GM19467 (cell line): Measurements from ENCODE around the gene LRIG1.

ENCODE experiments used
- ATAC-seq: cut with Tn5 transposase; IDR thresholded peaks from one replicate; pipeline ENCODE4 v1.9.1; 2021; ENCODE audit warnings: mild to moderate bottlenecking, moderate library complexity; ENCODE audit not compliant: unreplicated experiment

LRIG1 gene

DNA sequence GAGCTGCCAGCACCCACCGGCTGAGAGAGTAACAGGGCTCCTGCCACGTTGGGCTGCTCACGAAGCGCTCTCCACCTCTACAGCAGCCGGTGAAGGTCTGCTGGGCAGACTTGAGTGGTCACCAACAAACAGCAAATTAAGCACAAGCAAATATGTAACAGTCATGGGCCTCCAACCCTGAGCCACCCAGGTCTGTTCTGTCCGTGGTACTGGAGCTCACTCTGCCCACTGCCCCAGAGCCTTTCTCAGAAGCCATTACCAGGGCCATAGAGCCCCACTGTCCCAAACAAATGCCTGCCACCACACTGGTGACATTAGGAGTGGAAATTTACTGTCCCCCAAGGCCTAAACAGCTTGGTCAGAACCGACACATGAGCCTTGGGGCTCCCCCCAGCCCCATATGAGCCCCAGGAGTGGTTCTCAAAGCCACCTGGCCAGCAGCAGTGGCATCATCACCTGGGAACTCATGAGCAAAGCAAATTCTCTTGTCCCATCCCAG, 56.6 kb downstream of the LRIG1 start:
- ATAC-seq: no peak

DNA sequence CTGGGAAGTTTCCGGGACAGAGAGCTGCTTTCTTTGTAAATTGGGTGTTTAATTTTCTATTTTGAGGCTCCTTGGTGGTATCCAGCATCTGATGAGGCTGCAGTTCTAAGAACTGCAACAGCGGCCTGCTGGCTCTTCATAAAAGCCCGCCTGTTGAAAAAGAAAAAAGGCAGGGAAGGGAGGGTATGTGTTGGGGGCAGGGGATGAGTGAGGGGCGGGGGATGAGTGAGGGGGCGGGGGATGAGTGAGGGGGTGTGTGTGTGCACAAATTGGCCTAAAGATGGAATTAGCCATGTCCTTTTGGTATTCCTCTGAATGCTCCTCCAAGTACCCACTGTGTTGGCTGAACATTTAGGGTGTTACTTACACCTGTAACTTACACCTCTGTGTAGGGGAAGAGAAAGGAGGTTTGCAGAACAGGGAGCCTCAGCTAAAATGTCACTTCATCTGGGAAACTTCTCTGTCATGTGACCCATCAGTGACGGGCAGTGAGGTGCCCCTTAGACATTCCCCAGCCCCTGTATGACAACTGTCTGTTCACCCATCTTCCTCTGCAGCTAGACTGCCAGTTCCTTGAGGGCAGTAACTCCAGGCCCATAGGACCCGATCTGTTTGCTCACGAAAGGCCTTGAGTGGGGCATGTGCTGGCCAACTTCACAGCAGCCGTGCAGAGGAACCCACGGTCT, 57.6 kb downstream of the LRIG1 start:
- ATAC-seq: no peak

DNA sequence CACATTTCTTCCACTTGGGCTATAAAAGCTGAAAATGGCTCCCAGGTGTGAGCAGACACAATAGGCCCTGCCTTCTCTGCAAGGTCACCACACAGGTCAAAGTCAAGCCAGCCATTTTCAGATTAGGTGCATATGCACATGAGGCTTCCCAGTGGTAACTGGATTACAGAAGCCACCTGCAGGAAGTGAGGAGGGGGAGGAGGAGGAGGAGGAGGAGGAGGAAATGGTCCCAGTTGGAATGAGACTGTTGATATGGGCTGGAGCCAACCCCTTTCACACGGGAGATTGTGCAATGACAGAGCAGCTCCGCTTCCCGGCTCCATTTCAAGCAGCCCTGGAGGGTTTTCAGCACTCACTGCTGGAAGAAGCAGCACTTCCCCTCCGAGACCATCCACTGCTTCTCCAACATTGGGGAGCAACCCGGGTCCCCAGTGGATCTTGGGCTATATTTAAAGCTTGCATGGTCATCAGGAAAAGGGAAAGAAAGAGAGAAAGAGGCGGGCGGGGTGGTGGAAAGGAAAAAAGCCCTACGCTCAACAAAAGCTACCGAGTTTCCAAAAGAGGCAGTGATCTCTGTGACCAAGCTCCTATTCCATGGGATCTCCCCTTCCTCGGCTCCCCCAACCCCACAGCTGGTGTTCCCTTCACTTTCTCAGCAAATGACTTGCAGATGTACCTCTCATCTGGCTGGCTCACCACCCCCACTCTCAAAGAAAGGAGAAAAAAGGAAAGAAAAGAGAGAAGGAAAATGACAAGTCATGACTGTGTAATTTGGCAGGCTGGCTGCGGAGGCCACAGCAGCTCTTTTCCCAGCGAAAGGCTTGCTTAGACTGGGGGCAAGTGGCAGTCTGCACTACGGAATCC, 58.3 kb downstream of the LRIG1 start:
- no peak for ATAC-seq

GRCh38 chr3:66441692-66442091, 59.1 kb downstream of the LRIG1 start:
- no peak for ATAC-seq

DNA sequence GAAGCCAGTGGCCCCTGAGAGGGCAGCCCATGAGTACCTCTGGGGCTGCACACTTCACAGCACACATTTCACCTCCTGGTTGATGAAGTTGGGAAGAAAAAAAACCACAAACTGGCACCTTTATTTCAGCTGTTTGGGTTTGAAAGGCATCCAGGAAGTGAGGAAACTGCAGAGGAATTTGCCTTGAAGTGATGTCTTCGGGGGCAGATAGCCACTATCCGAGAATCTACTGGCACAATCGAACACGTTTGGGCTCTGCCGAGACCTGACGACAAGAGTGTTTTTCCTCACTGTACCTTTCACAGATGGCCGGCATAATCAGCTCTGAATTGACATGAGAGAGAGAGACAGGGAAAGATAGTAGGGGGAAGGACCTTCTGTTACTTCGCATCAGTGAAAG, 59.7 kb downstream of the LRIG1 start:
- ATAC-seq: no peak

GRCh38 chr3:66439666-66440344, 61.0 kb downstream of the LRIG1 start:
- ATAC-seq: no peak

DNA sequence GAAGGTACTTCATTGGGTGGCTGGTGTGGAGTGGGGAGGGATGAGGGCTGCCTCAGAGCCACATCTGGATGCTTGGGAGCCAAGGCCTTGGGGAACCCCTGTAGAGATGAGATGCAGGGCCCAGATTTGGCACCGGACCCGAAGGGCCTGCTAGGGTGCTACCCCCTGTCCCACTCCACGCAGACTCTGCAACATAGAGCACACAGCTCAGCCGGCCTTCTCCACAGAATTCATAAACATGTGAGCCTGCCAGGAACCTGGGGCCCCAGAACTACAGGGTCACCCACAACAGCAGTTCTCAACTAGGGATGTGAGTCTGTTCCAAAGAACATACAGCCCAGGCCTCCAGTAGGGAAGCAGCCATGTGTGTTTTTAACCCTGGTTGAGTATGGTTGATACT, 62.8 kb downstream of the LRIG1 start:
- no peak for ATAC-seq

GRCh38 chr3:66437341-66437929, 63.4 kb downstream of the LRIG1 start:
- no peak for ATAC-seq

GRCh38 chr3:66435989-66436388, 64.8 kb downstream of the LRIG1 start:
- no peak for ATAC-seq

GRCh38 chr3:66434726-66435125, 66.1 kb downstream of the LRIG1 start:
- ATAC-seq: no peak

DNA sequence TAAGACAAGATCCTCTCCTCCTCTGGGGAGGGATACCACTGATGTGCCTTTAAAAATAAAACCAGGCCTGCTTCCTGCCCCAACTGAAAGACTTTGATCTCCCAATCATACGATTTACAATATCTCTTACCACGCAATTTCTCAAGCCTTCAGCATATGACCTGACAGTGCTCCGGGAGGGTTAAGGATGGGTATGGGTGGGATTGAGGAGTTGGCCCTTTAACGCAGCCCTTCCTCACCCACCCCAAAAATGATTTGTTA, 67.4 kb downstream of the LRIG1 start:
- no peak for ATAC-seq

DNA sequence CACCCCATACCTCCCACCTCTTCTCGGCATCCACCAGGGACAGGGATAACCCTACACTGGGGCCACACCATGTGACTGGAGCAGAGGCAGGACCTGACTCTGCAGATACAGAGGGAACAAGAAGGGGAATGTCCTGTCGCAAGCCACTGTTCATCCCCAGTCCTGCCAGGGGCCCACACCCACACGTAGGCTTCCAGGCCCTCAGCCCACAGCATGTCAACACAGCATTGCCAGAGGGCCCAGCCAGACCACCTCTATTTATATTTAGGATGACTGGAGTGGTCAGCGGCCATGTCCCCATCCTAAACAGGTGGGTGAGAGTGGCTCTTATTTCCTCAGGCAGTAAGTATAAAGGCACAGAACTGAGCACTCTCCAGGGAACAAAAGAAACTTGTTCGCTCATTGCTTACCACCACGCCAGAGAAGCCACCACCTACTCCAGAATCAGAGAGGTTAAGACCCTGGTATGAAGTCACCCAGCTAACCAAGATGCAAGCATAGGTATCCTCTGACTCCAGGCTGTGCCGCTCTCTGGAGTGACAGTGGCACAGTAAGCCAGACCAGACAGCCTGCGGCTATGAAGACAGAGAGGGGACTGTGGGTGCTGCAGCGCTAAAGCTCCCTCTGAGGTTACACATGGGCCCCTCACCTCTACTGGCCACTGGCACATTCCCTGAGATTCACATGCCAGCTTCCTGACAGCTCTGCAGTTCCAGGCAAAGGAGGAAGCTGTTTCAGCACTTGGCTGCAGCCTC, 67.9 kb downstream of the LRIG1 start:
- no peak for ATAC-seq

DNA sequence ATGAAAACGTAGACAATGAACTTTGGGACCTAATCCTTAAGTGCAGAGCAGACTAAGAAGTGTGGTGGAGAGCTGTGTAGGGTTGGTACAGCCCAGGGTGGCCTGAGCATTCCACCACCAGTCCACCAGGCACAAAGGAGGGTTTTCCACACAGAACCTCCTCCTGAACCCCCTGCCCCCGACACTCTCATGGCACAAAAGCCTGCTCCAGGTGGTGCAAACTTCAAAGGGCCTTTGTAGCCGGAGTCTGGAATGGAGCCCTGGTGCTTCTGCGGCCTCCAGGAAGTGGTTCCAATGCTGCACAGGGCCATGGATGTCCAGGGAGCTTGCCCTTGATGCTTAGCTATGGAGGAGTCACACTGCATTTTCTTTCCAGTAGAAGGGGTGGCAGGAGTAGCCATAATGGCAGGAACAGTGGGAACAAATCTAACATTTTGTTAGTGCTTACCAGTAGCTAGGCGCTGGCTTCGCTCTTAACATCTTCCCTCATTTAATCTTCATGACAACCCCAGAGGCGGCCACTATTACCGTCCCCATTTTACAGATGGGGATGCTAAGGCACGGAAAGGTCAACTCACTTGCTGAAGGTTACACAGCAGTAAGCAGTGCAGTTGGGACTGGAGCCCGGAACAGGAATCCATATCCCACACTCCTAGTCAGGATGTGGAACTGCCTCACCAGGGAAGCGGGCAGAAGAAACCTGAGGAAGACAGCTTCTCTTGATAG, 68.6 kb downstream of the LRIG1 start:
- ATAC-seq: no peak

DNA sequence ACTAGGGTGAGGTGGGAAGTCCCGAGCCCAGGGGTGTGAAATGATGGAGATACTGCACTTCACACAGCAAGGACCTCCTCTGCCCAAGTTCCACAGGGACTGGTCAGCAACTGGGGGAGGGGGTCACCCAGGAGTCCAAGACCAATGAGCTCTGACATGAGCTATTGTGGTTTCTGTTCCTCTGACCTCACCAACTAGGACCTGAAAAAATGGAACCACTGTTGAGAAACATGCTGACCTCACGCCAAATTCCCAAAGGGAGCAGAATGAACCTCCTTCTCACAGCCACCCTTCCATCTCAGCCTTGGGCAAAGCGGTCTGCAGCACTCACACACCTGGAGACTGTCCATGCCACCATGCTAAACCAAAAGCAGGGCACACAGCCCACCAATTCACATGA, 69.3 kb downstream of the LRIG1 start:
- no peak for ATAC-seq

GRCh38 chr3:66430876-66431275, 69.9 kb downstream of the LRIG1 start:
- ATAC-seq: no peak

GRCh38 chr3:66428733-66429132, 72.1 kb downstream of the LRIG1 start:
- ATAC-seq: no peak

GRCh38 chr3:66427951-66428474, 72.8 kb downstream of the LRIG1 start:
- ATAC-seq: no peak

DNA sequence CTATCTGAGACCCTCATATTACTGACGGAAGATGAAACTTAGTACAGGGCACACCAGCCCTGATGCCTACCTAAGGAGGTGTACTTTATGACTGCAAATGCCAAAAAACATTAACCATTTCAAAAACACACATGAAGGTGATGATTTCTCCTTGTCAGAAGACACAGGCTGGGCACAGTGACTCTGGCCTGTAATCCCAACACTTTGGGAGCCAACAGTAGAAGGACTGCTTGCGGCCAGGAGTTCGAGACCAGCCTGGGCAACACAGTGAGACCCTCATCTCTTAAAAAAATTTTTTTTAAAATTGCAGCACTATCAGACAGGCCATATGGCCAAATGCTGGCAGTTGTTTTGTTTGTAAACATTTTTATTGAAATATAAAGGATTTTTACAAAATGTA, 73.5 kb downstream of the LRIG1 start:
- ATAC-seq: no peak

DNA sequence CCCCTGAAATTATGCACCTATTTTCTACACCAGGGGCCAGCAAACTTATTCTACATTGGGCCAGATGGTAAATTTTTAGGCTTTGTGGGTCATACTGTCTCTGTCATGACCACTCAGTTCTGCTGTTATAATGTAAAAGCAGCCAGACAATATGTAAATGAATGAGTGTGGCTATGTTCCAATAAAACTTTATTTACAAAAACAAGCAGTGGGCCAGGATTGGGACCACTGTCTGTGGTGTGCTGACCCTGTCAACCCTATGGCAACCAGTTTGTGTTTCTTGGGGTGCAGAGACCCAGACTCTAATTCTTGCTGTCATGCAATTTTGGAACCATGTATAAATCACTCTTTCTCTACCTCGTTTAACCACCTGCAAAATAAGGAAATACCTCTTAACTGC, 74.7 kb downstream of the LRIG1 start:
- no peak for ATAC-seq

- no peak for ATAC-seq
These were observed 75.2 kb downstream of the LRIG1 start for GRCh38 chr3:66425576-66426114.
